Activated T-cell treated with anti-CD3 and anti-CD28 coated beads for 48 hours (primary cell): ENCODE measurements around the gene COG5.

Source experiments
- DNase-seq: peaks from one replicate; pipeline ENCODE4 v3.0.0-alpha.2; 2020; ENCODE audit warnings: low read depth

Gene COG5

DNA sequence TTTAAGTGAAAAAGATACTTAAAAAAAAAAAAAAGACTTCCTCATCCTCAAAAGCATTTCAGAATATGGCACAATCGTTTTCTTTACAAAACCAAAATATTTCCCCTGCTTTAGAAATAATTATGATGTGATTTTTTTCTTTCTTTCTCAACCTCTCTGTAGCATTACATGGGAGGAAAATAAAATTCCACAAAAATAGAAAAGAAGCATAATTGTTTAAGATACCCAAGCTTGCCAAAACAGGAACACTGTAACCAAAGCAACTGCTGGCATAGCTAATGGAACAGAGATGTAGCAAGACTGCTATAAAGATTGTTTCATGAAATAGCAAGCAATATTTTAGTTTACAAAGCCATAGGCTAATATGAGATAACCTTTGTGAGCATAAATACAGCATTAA lies 169.4 kb downstream of the COG5 start:
- DNase-seq: no peak

GRCh38 chr7:107392830-107393229 lies 170.9 kb downstream of the COG5 start:
- DNase-seq: no peak

DNA sequence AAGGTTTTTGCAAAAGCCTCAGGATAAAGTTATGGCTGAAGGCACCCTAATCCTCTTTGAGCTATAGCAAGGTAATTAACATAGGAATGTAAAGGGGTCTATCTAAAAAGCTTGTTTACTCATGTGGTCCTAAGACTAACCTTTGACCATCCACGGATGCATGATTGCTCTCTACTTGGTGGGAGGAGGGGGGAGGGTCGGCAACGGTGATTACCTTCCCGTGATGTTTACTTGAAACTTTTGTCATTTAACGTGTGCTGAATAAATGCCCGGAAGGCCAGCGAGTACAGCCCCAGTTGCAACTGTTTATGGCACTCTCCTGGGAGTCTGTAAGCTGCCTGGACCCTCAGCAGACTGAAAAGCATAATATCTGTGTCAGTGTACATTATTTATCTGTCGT lies 172.8 kb downstream of the COG5 start:
- no peak for DNase-seq

GRCh38 chr7:107388604-107389003 lies 175.1 kb downstream of the COG5 start:
- no peak for DNase-seq

DNA sequence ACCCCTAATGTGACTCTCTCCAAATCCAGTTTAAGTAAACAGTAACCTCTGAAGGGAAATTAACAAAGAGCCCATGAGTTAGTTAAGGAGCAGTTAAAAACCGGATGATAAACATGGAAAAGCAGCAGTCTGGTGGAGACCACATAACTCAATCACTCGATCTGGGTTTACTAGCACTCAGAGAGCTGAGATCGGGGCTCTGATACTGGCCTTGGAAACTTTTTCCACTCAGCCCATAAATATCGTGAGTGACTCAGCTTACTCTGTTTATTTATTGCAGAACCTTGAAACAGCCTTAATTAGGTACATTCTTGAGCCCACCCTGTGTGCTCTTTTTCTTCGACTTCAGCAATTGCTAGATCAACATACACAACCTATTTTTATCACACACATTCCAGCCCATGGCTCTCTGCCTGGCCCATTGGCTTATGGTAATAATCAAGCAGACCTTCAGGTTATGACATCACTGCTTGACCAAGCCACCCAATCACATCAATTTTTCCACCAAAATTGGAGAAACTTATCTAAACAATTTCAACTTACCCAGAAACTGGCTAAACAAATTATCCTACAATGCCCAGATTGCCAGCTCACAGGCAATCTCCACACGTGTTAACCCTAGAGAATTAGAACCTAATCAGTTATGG lies 176.0 kb downstream of the COG5 start:
- DNase-seq: no peak

- DNase-seq: no peak
Measured at GRCh38 chr7:107387128-107387527, 176.6 kb downstream of the COG5 start.

GRCh38 chr7:107386548-107387102 lies 177.1 kb downstream of the COG5 start:
- no peak for DNase-seq

DNA sequence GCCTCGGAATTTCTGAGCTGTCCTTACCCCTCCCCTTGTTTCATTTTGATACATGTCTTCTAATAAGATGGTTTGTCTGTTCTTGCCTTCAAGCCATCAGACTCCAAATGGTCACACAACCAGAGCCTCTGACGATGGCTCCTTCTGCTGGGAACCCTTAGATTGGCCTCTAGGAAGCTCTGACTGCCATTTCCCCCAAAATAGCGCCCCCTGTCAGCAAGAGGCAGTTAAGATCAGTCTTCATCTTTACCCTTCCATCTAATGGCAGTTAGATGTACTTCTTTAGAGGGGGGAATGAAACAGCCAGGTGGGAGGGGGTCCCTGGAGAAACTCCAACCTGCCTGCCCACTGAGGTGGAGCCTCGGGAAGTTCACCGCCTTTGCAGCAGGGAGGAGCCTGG lies 179.7 kb downstream of the COG5 start:
- DNase-seq: no peak

DNA sequence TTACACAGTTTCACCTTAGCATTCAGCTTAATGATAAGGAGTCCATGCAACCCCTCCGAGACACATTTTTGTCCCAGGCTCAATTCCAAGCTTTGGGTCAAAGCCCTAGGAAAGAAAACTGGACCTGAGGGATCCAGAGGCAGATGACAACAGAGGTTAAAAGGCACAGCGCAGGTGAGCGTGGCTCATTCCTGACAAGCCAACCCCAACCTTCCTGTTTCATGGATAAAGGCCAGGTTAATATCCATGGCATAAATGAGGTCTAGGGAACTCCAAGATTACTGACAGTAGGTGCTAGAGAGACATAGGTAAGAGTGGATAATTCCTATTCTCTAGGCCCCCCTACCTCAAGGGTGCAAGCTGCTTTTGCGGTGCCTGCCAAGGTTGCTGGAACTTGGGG lies 180.5 kb downstream of the COG5 start:
- DNase-seq: no peak

DNA sequence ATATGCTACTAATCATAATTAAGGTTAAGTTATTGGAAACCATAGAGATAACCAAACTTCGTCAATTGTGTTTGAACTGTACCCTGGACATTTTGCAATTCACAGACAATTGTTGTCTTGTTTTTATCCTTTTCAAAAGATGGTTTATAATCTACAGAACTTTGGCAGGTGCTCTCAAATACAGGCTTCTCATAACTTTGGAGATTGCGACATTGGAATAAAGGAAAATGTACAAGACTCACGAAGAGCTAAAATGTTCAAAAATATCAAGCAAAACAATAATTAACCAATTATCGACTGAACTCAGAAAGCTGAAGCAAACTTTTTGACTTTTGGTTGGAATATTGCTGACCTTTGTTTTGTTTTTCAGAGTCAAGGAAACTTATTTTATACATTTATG lies 182.3 kb downstream of the COG5 start:
- no peak for DNase-seq

GRCh38 chr7:107373354-107373753 lies 190.4 kb downstream of the COG5 start:
- DNase-seq: no peak

DNA sequence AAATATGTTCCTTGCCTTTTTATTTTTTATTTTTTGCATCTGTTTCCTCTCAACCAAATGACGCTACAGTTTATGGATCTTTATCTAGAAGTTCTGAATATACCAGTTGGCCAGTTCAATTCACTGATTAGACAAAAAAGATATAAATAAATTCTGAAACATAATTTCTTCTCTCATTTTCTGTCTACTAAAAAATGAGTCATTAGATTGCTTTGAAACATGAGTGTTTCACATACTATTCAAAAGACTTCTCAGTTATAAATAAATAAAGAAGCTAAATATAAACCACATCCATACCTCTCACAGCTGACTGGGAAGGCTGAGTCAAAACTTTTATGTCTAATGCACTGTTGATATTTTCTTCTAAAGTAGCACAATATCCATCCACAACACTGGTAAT lies 191.4 kb downstream of the COG5 start:
- DNase-seq: no peak

DNA sequence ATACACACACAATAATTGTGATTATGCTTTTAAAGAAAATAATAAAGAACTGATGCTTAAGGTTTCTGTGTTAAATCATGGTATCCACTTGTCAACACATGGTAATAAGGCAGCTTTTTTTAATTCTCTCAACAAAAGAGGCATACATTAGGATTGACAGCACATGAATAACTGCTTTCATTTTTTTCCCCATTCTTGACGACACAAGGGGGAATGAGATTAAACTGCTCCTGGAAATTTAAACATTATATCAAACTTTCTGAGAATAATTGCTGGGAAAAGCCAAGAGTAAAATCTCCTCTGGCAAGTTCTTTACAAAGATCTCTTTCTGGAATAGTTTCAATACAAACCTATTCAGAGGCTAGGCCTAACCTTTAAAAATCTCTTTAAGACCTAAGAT lies 192.9 kb downstream of the COG5 start:
- no peak for DNase-seq

DNA sequence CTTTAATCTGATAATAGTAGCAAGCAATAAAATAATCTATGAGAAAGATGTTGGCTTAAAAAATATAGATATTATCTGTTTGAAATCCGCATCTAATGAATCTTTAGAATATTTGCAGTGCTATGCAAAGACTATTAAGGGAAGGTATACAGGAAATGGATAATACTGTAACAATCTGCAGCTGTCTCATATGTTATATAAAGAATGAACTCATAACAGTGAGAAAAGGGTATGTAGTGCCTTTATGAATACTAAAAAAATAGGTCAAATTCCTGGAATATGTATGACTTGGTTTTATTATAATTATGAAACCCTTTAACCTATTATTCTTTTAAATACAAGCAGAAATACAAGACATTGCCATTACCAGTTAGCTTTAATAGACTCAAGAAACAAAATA lies 198.9 kb downstream of the COG5 start:
- DNase-seq: no peak

- DNase-seq: no peak
Measured at GRCh38 chr7:107359520-107360316, 204.0 kb downstream of the COG5 start.

DNA sequence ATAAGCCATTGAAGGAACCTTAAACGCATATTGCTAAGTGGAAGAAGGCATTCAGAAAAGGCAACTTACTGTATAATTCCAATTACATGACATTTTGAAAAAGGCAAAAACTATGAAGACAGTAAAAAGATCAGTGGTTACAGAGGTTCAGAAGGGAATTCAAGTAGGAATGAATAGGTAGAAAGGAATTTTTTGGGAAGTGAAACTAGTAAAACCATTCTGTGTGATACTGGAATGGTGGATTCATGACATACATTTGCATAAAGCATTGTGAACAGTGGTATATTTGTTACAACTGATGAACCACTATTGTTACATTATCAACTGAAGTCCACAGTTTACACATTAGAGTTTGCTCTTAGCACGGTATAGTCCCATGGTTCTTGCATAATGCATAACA lies 208.1 kb downstream of the COG5 start:
- DNase-seq: no peak

DNA sequence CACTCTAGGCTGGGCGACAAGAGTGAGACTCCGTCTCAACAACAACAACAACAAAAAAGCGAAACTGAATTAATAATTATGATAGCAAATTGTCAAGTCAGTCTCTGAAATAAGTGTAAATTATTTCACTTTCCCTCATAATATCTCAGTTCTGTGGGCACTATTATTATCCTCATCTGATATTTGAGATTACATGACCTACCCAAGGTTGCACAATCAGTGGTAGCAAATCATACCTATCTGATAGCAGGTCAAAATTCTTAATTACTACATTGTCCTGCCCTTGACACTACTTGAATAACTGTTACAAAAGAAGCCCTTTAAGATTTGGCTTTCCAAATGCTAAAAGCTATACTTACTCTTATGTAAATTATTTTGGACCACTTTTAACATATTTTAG lies 209.1 kb downstream of the COG5 start:
- DNase-seq: no peak

- no peak for DNase-seq
Measured at GRCh38 chr7:107353701-107354100, 210.0 kb downstream of the COG5 start.

DNA sequence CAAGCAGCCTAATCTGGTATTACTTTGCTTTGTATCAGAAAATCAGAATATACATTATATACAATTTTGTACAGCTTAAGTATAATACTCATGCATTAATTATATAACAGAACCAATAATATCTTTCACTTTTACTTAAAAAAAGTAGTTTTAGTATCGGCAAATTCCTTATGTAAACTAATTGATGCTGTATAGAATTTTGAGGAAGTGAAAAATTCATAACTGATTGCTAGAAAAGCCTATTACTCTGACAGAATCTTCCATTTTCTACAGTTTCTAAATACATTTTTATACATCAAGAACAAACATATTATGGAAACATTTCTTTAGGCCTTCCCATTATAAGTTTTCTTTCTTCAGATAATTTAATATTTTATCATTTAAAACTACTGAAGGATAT lies 217.8 kb downstream of the COG5 start:
- no peak for DNase-seq

DNA sequence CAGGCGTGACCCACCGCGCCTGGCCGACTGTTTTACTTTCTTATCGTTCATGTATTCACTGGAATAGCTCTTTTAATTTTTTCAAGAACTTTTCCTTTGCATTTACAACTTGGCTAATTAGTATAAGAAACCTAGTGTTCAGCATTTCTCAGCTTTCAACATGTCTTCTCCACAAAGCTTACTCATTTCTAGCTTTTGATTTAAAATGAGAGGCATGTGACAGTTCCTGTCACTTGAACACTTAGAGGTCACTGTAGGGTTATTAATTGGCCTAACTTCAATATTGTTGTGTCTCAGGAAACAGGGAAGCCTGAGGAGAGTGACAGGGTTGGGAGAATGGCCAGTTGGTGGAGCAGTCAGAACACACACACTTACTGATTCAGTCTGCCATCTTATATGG lies 218.9 kb downstream of the COG5 start:
- no peak for DNase-seq

DNA sequence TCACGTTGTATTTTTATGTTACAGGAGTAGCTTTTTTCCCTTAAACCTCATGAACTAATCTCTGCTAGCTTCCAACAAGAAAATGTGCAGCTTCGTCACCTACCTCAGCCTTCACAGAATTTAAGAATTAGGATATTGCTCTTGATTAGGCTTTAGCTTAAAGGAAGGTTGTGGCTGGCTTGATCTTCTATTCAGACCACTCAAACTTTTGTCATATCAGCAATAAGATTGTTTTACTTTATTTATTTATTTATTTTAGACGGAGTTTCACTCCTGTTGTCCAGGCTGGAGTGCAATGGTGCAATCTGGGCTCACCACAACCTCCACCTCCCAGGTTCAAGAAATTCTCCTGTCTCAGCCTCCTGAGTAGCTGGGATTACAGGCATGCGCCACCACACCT lies 219.4 kb downstream of the COG5 start:
- no peak for DNase-seq

GRCh38 chr7:107338080-107338479 lies 225.6 kb downstream of the COG5 start:
- DNase-seq: no peak

- DNase-seq: no peak
Measured at GRCh38 chr7:107332488-107333269, 231.0 kb downstream of the COG5 start.
